Loucy (cell line): Measurements from ENCODE around the gene CTPS2.
"Not testable (repeated sequence)": the region's sequence is repeated elsewhere in the genome, so short reads cannot be mapped to it uniquely, and the experiment has no call there.

Experiments
- H2AFZ ChIP-seq: fragments of 200-600 bp; sonication (generic); 2 replicates; pipeline ENCODE4 v1.6.0; 2016; ENCODE audit warnings: antibody characterized with exemption, mild to moderate bottlenecking, low read length, moderate library complexity
- H3F3A ChIP-seq: fragments of 200-600 bp; 2 replicates; pipeline ENCODE4 v1.6.0; 2016; ENCODE audit warnings: antibody characterized with exemption, low read depth, mild to moderate bottlenecking
- H3K27me3 ChIP-seq: fragments of 200-600 bp; sonication (generic); 2 replicates; pipeline ENCODE4 v1.6.1; 2014; ENCODE audit warnings: low read length, mild to moderate bottlenecking; ENCODE audit not compliant: insufficient read depth, poor library complexity, severe bottlenecking
- H3K36me3 ChIP-seq: fragments of 200-600 bp; sonication (generic); 2 replicates; pipeline ENCODE4 v1.6.1; 2016; ENCODE audit warnings: low read length; ENCODE audit not compliant: insufficient read depth
- H3K4me1 ChIP-seq: fragments of 200-600 bp; sonication (generic); 2 replicates; pipeline ENCODE4 v1.5.1; 2014; ENCODE audit warnings: low read length, mild to moderate bottlenecking; ENCODE audit not compliant: insufficient read depth, poor library complexity, severe bottlenecking
- H3K4me2 ChIP-seq: fragments of 200-600 bp; sonication (generic); 2 replicates; pipeline ENCODE4 v1.6.0; 2014; ENCODE audit warnings: antibody characterized with exemption, low read length, low read depth, mild to moderate bottlenecking; ENCODE audit not compliant: poor library complexity, severe bottlenecking
- H3K4me3 ChIP-seq: fragments of 200-600 bp; sonication (generic); 2 replicates; pipeline ENCODE4 v1.5.1; 2014; ENCODE audit warnings: low read length, mild to moderate bottlenecking, mixed read lengths; ENCODE audit not compliant: poor library complexity, severe bottlenecking
- H3K79me2 ChIP-seq: fragments of 200-600 bp; sonication (generic); 2 replicates; pipeline ENCODE4 v1.6.1; 2014; ENCODE audit warnings: low read length; ENCODE audit not compliant: insufficient read depth
- H3K9ac ChIP-seq: fragments of 200-600 bp; sonication (generic); 2 replicates; pipeline ENCODE4 v1.6.0; 2014; ENCODE audit warnings: mild to moderate bottlenecking, low read depth, low read length, moderate library complexity; ENCODE audit not compliant: poor library complexity, severe bottlenecking
- H3K9me2 ChIP-seq: fragments of 200-600 bp; sonication (generic); replicated peaks from 2 replicates; pipeline ENCODE4 v1.6.1; 2016; ENCODE audit warnings: low read depth, low read length, mixed read lengths
- H3K9me3 ChIP-seq: fragments of 200-600 bp; sonication (generic); 2 replicates; pipeline ENCODE4 v1.6.1; 2014; ENCODE audit warnings: mild to moderate bottlenecking, antibody characterized with exemption, low read length, low read depth; ENCODE audit not compliant: insufficient read depth
- H4K20me1 ChIP-seq: fragments of 200-600 bp; sonication (generic); 2 replicates; pipeline ENCODE4 v1.6.0; 2014; ENCODE audit warnings: antibody characterized with exemption, low read length, mild to moderate bottlenecking; ENCODE audit not compliant: insufficient read depth, poor library complexity, severe bottlenecking
- EZH2phosphoT487 ChIP-seq: fragments of 200-600 bp; IDR thresholded peaks from 2 replicates; pipeline ENCODE4 v1.6.1; 2018; ENCODE audit warnings: antibody characterized with exemption, mild to moderate bottlenecking, moderate library complexity, borderline replicate concordance
- TF ChIP-seq, protein P1 (sequence below): fragments of 200-600 bp; sonication (generic); conservative IDR thresholded peaks from 2 replicates; pipeline ENCODE4 v1.5.1; 2014; ENCODE audit warnings: mild to moderate bottlenecking, antibody characterized with exemption, low read length

Gene CTPS2

DNA sequence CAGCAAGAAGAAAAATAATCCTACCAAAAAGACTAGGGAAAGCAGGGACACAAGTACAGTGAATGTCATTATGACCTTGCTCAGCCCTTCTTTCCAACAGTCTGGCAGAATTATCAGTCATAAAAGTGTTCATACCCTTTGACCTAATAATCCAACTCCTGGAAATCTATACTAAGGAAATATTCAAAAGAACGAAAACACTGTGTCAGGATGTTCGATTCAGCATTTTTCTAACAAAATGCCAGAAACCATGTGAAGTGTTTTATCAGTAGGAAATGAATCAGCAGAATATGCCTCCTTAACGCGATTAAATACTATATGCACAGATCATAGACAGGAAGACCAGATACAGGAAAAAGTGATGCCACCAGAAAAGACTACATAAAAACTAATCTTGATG lies 78.7 kb downstream of the CTPS2 start:
- Histone ChIP-seq H3K4me2 (no peak overlapping the region), H3K27me3 (no peaks in the 10 kb centered on the region), H3K4me3 (no peak overlapping the region), H3K36me3 (no peaks in the 10 kb centered on the region), H3K79me2 (no peaks in the 10 kb centered on the region), H2AFZ (no peak overlapping the region), H4K20me1 (no peaks in the 10 kb centered on the region), H3K9me3 (no peaks in the 10 kb centered on the region), H3K4me1 (peaks cover 6% of the 10 kb centered on the region), H3K9me2 (no peaks in the 10 kb centered on the region), H3K9ac (no peak overlapping the region), H3F3A (no peaks in the 10 kb centered on the region)
- TF ChIP-seq EZH2phosphoT487 = no peak
- TF ChIP-seq, protein P1, sequence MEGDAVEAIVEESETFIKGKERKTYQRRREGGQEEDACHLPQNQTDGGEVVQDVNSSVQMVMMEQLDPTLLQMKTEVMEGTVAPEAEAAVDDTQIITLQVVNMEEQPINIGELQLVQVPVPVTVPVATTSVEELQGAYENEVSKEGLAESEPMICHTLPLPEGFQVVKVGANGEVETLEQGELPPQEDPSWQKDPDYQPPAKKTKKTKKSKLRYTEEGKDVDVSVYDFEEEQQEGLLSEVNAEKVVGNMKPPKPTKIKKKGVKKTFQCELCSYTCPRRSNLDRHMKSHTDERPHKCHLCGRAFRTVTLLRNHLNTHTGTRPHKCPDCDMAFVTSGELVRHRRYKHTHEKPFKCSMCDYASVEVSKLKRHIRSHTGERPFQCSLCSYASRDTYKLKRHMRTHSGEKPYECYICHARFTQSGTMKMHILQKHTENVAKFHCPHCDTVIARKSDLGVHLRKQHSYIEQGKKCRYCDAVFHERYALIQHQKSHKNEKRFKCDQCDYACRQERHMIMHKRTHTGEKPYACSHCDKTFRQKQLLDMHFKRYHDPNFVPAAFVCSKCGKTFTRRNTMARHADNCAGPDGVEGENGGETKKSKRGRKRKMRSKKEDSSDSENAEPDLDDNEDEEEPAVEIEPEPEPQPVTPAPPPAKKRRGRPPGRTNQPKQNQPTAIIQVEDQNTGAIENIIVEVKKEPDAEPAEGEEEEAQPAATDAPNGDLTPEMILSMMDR = no peak

GRCh38 chrX:16629909-16630308 lies 82.6 kb downstream of the CTPS2 start:
- H2AFZ ChIP-seq = no peak overlapping the region
- H3K9ac ChIP-seq = no peak overlapping the region
- TF ChIP-seq, protein P1 = no peak
- TF ChIP-seq EZH2phosphoT487 = no peak
- no peaks in the 10 kb centered on the region for H3K9me3 ChIP-seq
- no peak overlapping the region for H3K4me2 ChIP-seq
- H3K4me1 ChIP-seq = peaks cover 6% of the 10 kb centered on the region
- H3K9me2 ChIP-seq = no peaks in the 10 kb centered on the region
- no peaks in the 10 kb centered on the region for H4K20me1 ChIP-seq
- H3K79me2 ChIP-seq = no peaks in the 10 kb centered on the region
- H3F3A ChIP-seq = no peaks in the 10 kb centered on the region
- H3K36me3 ChIP-seq = no peaks in the 10 kb centered on the region
- no peaks in the 10 kb centered on the region for H3K27me3 ChIP-seq
- no peak overlapping the region for H3K4me3 ChIP-seq

DNA sequence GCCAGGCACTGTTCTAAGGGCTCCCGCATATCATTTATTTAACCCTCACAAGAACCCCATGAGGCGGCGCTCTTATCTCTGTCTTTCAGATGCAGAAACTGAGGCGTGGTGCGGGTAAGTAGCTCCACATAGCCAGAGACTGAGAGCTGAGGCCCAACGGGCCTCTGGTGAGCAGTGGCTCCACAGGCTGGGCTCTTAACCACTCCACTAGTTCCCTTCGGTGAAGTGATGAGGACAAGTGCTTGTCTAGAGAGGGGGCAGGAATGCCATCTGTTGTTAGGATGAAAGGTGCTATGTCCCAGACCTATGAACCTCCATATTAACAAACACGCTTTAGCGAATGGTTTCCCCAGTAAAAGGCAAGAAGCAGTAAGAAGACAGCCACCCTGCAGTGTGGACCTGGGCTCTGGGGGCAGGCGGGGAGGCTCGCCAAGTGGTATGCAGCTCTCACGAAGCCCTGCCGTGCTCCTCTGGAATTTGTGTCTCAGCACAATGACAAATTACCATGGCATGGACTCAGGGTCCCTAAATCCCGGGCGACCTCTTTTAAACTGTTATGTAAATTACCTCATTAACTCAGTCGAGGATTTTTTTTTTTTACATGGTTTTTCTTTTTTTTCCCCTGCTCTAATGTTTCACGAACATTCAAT lies 83.4 kb downstream of the CTPS2 start:
- no peaks in the 10 kb centered on the region for H3K36me3 ChIP-seq
- H3F3A ChIP-seq = no peaks in the 10 kb centered on the region
- H3K4me2 ChIP-seq = no peak overlapping the region
- H3K9ac ChIP-seq = no peak overlapping the region
- H3K4me3 ChIP-seq = no peak overlapping the region
- TF ChIP-seq EZH2phosphoT487 = no peak
- TF ChIP-seq, protein P1 = no peak
- H3K27me3 ChIP-seq = no peaks in the 10 kb centered on the region
- no peaks in the 10 kb centered on the region for H4K20me1 ChIP-seq
- no peak overlapping the region for H2AFZ ChIP-seq
- no peaks in the 10 kb centered on the region for H3K9me2 ChIP-seq
- no peaks in the 10 kb centered on the region for H3K9me3 ChIP-seq
- H3K79me2 ChIP-seq = no peaks in the 10 kb centered on the region
- peaks cover 6% of the 10 kb centered on the region for H3K4me1 ChIP-seq

DNA sequence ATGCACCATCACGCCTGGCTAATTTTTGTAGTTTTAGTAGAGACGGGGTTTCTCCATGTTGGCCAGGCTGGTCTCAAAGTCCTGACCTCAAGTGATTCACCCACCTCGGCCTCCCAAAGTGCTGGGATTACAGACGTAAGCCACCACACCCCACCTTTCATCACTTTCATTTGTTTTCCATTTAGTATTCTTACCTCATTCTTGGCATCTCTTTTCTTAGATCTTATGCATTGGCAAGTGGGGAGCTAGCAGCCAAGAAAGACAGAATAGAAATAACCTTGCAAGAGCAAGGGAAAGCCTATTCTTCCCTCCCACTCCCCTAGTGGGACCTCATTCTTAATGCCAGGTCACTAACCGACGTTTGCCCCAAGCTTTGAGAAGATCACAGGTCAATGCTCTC lies 84.0 kb downstream of the CTPS2 start:
- H3K9ac ChIP-seq = not testable (repeated sequence)

More for the DNA sequence above, 84.0 kb downstream of the CTPS2 start:
- not testable (repeated sequence) for H3K79me2 ChIP-seq, H2AFZ ChIP-seq, H3K9me3 ChIP-seq, H3K4me3 ChIP-seq, H3K27me3 ChIP-seq, H3F3A ChIP-seq, H3K4me1 ChIP-seq, H3K4me2 ChIP-seq, H3K9me2 ChIP-seq, H4K20me1 ChIP-seq, H3K36me3 ChIP-seq
